22Rv1 (cell line): ENCODE data around the gene RTN4RL1.

ENCODE experiments used
- H3K27ac ChIP-seq: fragments of 450-650 bp; 2 replicates; pipeline ENCODE4 v1.5.1; 2017
- ZFX ChIP-seq: fragments of 450-650 bp; IDR thresholded peaks from 2 replicates; pipeline ENCODE4 v1.6.1; 2017; ENCODE audit warnings: antibody characterized with exemption, borderline replicate concordance
- TF ChIP-seq, protein P1 (sequence below): fragments of 450-650 bp; IDR thresholded peaks from 2 replicates; pipeline ENCODE4 v1.5.1; 2017; ENCODE audit warnings: mild to moderate bottlenecking

The RTN4RL1 gene

DNA sequence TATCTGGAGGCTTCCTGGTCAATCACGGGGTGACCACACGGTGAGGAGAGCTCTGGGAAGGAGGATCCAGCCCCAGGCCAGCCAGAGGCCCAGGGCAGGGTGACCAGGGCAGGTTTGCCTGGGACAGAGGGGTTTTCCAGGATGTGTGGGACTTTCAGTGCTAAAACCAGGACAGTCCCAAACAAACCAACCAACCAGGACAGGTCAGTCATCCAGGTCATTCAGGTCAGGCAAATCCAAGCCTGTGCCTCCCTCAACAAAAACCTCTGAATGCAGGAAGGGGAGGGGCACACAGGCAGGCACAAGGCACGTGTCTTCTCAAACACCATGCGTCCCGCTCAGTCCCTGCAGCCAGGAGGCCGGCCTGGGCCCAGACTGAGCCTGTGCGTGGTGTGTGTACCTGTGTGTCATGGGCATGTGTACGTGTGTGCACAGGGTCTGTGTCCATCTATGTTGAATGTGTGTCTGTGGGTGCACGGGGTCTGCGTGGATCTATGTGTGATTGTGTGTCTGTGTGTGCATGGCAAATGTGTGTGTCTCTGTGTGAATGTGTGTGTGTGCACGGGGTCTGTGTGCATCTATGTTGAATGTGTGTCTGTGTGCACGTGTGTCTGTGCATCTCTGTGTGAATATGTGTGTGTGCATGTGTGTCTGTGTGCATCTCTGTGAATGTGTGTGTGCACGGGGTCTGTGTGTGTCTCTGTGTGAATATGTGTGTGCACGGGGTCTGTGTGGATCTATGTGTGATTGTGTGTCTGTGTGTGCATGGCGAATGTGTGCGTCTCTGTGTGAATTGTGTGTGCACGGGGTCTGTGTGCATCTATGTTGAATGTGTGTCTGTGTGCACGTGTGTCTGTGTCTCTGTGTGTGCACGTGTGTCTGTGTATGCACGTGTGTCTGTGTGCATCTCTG lies 78.9 kb downstream of the RTN4RL1 start:
- TF ChIP-seq ZFX: no peak
- TF ChIP-seq, protein P1, sequence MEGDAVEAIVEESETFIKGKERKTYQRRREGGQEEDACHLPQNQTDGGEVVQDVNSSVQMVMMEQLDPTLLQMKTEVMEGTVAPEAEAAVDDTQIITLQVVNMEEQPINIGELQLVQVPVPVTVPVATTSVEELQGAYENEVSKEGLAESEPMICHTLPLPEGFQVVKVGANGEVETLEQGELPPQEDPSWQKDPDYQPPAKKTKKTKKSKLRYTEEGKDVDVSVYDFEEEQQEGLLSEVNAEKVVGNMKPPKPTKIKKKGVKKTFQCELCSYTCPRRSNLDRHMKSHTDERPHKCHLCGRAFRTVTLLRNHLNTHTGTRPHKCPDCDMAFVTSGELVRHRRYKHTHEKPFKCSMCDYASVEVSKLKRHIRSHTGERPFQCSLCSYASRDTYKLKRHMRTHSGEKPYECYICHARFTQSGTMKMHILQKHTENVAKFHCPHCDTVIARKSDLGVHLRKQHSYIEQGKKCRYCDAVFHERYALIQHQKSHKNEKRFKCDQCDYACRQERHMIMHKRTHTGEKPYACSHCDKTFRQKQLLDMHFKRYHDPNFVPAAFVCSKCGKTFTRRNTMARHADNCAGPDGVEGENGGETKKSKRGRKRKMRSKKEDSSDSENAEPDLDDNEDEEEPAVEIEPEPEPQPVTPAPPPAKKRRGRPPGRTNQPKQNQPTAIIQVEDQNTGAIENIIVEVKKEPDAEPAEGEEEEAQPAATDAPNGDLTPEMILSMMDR: no peak
- no peak overlapping the region for H3K27ac ChIP-seq

DNA sequence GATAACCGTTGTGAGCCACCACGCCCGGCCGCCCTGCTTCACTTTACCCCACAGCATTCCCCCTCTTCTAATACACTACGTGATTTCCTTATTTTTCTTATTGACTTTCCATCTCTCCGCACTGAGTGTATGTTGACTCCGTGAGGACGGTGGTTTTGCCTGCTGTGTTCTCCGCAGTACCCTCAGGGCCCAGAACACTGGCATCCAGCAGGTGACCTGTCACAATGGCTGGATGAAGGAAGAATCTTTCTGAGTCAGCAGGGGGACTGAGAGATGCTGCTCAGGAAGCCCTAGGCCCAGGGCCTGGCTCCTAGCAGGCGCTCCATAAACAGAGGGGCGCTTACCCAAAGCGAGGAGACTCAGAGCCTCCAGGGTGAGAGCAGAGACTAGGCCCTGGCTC lies 79.5 kb downstream of the RTN4RL1 start:
- no peak for TF ChIP-seq ZFX
- TF ChIP-seq, protein P1: no peak

DNA sequence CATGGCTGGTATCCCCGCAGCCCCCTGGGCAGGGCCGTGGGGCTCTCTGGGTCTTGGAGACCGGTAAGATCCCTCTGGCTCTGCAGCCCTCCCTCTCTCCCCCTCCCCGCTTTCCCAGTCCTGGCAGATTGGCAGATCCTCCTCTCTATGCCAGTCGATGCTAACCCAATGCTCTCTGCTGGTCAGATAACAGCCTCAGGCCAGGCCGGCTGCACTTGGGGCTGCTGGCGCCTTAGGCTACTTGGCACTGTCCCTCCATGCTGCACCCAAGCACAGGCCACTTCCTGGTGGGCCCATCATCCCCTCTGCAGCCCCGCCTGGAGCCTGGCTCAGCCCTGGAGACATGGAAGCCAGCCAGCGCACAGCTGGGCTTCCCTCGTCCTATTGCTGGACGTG lies 81.7 kb downstream of the RTN4RL1 start:
- TF ChIP-seq ZFX: no peak
- TF ChIP-seq, protein P1: no peak
- H3K27ac ChIP-seq: no peak overlapping the region

More for the DNA sequence above, 79.5 kb downstream of the RTN4RL1 start:
- no peak overlapping the region for H3K27ac ChIP-seq

- no peak overlapping the region for H3K27ac ChIP-seq
- TF ChIP-seq ZFX: no peak
- TF ChIP-seq, protein P1: no peak
Observed at GRCh38 chr17:1942666-1943435, 82.3 kb downstream of the RTN4RL1 start.

GRCh38 chr17:1942066-1942365 lies 83.1 kb downstream of the RTN4RL1 start:
- TF ChIP-seq, protein P1: no peak
- no peak for TF ChIP-seq ZFX

GRCh38 chr17:1941272-1942065 lies 83.7 kb downstream of the RTN4RL1 start:
- no peak overlapping the region for H3K27ac ChIP-seq
- TF ChIP-seq, protein P1: no peak
- no peak for TF ChIP-seq ZFX

More at GRCh38 chr17:1942066-1942365, 83.1 kb downstream of the RTN4RL1 start:
- no peak overlapping the region for H3K27ac ChIP-seq

- TF ChIP-seq, protein P1: no peak
- TF ChIP-seq ZFX: no peak
- no peak overlapping the region for H3K27ac ChIP-seq
Observed at GRCh38 chr17:1940810-1941185, 84.3 kb downstream of the RTN4RL1 start.
